Medulla oblongata (tissue), 1 donor: ENCODE data around the gene LCA5.
"Not testable (repeated sequence)": the region's sequence is repeated elsewhere in the genome, so short reads cannot be mapped to it uniquely, and the experiment has no call there.

Experiments used
- DNase-seq: peaks from one replicate; pipeline ENCODE4 v3.0.0-alpha.2; 2015; ENCODE audit errors: extremely low spot score

Gene LCA5

GRCh38 chr6:79536954-79537747 is at the start of gene LCA5:
Gene LCA5 (minus strand): TSS chr6:79537430. CDS start chr6:79518894, 18,536 bp downstream.
- peak; percentile 99 for DNase-seq

DNA sequence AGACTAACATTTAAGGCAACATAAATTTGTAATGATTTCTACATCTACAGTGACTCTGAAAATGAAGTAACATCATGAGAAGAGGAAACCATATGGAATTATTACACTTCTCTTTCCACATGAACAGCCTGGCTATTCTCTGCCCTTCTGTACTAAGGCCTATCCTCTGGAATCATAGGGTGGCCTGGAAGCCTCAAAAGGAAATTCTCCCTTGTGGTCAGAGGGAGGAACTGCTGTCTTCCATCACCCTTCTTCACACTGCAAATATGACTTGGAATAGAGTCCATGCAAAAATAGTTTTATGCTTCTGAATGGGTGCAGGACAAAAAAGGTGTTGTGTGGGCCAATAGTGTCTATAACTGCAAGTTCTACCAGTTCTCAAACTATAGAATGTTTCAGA is 49.3 kb upstream of the LCA5 start:
- no peak for DNase-seq

DNA sequence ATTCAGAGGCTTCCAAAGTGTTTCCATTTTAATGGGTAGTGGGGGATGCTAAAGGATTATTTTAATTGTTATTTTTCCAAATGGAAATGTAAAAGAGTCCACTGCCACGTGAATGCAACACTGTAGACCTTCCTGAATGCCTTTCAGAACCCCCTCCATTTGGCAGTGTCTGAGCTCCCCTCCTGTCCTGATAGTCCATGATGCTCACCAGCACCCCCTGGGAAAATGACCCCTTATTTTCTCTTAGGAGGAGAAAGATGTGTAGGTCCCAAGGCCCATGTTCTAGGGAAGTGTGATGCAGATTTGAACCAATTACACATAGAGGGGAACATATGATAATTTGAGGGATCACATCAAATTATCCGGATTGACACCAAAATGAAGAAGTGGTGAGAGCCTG is 47.1 kb upstream of the LCA5 start:
- DNase-seq: no peak

DNA sequence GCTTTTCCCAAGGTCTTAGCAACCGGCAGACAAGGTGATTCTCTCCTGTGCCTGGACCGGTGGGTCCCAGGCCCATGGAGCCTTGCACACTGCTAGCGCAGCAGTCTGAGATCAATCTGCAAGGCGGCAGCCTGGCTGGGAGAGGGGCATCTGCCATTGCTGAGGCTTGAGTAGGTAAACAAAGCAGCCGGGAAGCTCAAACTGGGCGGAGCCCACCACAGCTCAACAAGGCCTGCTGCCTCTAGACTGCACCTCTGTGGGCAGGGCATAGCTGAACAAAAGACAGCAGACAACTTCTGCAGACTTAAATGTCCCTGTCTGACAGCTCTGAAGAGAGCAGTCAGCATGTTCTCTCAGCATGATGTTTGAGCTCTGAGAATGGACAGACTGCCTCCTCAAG is 40.7 kb upstream of the LCA5 start:
- DNase-seq: not testable (repeated sequence)

- no peak for DNase-seq
Observed at GRCh38 chr6:79574630-79575225, 37.5 kb upstream of the LCA5 start.

- DNase-seq: no peak
Observed at GRCh38 chr6:79574174-79574573, 36.9 kb upstream of the LCA5 start.

- DNase-seq: peak; percentile 60
Observed at GRCh38 chr6:79571030-79571367, 33.8 kb upstream of the LCA5 start.

DNA sequence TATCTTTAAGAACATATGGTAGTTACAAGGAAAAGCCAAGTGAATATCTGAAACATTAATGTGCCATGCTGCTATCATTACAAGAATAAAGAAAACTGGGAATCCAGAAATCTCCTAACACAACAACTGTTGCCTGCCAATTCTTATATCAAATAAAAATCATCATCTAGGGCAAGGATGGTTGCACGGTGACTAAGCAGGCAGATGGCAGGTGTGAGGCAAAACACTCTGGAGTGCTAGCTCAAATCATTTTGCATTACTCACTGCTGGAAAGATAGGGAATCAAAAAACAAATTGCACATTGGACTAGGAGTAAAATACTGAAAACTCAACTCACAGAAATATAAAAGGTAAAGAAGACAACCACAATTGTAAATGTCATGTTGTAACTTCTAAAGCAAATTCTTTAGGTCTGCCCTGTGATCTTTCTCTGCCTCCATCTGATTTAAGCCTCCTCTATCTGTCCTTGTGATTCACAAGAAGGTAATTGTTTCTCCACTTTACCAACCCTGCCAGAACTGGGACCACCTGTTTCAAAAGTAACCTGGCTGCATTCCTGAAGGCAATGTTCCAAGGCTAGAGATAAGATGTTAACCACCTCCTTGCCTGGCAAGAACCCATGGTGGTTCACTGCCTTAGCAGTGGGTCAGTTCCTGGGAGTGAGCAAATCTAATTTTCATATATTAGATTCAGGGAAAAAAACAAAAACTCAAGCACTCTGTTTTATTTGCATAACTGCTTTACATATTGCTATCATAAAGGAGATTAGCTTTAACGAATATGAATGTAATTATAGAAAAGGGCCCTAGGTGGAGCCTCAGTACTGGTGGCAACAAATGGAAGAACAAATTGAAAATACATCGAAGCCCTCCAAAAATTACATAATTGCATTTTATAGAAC is 33.1 kb upstream of the LCA5 start:
- no peak for DNase-seq

DNA sequence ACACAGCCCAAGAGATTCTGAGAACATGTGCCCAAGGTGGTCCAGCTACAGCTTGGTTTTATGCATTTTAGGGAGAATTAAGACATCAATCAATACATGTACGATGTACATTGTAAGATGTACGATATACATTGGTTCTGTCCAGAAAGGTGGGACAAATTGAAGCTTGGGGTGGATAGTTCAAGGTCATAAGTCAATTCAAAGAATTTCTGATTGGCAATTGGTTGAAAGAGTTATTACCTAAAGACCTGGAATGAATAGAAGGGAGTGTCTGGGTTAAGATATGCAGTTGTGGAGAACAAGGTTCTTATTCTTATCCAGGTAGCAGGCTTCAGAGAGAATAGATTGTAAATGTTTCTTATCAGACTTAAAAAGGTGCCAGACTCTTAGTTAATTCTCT is 31.8 kb upstream of the LCA5 start:
- no peak for DNase-seq

DNA sequence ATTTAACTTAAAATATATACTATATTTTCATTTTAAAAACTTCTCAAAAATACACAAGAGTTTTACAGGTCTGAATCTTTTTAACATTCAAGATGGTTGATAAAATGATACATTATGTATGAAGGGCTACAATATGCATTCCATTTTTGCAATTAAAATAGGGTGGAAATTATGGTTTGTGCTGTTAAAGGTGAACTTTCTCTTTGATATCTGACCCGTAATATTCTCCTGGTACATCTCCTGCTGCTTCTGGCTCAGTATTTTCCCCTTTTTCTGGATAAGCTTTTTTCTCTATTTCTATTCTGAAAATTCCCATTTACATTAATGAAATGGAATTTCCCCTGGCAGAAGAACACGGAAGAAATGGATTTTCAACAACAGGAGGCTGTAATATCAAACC is 27.4 kb upstream of the LCA5 start:
- no peak for DNase-seq

GRCh38 chr6:79559706-79560105 is 22.5 kb upstream of the LCA5 start:
- DNase-seq: no peak

DNA sequence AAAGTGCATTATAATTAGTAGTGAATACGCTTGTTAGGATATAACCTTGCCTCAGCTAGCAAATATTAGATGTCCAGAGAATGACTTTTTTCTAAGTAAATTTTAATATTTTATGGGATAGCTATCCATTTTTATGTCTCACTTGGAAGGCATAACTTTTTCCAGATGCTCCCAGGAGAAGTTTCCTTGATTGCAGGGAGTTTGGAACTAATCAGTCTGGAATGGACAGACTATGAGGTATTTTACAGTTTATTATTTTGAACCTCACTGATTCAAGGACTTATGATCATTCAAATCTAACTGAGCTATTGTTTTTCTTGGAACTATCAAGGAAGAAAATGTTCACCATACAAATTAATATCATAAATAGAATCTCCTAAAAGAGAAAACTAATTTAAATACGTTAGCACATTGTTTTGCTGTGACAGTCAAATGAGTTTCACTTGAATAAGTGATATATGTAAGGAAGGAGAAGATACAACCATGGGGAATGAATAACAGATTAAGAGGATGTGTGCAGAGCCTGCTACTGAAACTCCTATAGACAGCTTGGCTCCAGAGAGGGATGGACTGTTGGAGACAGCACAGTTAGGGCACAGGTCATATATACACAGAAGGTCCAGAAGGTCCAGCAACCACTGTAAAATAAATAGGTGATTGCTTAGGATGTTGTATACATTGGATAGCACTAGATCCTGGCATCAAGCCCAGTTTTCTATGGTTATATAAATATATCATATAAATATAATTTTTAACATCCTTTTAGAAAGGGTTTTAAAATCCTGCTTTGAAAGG is 20.6 kb upstream of the LCA5 start:
- DNase-seq: no peak

DNA sequence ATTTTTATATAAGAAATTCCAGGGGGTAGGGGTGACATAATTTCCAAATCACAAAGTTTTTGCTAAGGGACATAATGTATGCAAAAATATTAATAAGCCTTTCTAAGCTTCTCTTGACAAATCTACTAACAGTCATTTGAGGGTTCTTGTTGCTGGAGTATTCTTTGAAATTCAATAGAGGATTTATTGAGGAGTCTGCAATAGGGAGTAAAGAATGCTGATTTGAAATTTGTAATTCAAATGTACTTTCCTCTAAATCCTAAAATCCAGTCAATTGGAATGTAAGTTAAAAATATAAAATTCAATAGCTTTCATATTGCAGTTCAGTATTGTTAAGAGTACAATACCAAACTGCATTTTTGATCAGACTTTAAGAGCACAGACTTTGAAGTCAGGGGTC is 17.1 kb upstream of the LCA5 start:
- no peak for DNase-seq

GRCh38 chr6:79551401-79551800 is 14.2 kb upstream of the LCA5 start:
- DNase-seq: no peak

DNA sequence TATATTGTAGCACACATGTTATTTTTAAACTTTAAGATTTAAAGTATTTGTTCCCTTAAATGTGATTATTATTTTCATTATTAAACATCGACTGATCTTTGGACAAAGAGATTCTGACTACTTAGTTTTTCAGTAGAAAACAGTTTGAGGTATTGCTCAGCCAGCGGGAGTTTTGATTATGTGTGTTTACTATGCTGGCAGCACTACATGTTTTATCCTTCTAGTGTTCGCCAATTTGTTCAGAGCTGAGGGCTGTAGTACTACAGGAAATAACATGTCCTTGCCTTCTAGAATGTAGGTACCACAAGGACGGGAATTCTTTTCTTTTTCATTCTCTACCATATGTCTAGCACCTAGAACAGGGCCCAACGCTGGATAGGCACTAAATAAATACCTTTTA is 11.1 kb upstream of the LCA5 start:
- no peak for DNase-seq

- peak; percentile 20 for DNase-seq
Observed at GRCh38 chr6:79546186-79546585, 9.0 kb upstream of the LCA5 start.

GRCh38 chr6:79544939-79545450 is 7.8 kb upstream of the LCA5 start:
- DNase-seq: peak; percentile 92

DNA sequence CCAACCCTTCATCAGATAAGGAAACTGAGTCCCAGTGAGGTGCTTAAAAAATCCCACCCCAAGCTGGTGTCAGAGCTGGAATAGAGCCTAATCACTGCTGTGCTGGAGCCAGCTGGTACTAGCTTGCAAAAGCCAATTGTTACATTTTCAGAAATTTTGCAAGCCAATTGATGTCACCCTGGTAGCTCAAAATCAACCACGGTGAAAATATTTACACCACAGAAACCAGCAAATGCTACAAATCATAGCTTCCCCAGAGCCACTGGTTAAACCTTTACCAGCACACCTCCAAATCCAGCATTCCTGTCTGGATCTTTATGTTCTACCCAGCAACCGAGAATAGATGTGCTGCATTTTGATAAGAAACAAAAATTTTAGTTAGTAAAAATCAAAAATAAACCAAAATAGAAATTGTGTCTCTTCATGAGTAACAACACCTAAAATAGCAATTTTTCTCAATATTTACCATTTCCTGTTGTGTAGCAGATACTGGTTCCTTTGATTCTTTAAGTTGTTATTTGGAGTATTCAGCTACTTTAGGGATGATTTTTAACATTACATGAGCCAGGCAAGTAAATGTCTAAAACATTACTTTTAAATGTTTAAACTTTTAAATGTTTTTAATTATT is 7.2 kb upstream of the LCA5 start:
- DNase-seq: peak; percentile 61

GRCh38 chr6:79543886-79544285 is 6.7 kb upstream of the LCA5 start:
- no peak for DNase-seq

GRCh38 chr6:79543411-79543810 is 6.2 kb upstream of the LCA5 start:
- DNase-seq: peak; percentile 16
